ENCODE data around the gene MEGF6. TPM values are rescaled to one million over a fixed set of nuclear protein-coding genes. Genes with fewer than 3 reads are reported as not detected.
A peak's percentile ranks its signal among the peaks of the same experiment; 100 is the strongest.

Gene MEGF6
- total RNA-seq, 3 donors from 2014 or later = 19.3 to 32.1 (median 24.2) TPM

DNA sequence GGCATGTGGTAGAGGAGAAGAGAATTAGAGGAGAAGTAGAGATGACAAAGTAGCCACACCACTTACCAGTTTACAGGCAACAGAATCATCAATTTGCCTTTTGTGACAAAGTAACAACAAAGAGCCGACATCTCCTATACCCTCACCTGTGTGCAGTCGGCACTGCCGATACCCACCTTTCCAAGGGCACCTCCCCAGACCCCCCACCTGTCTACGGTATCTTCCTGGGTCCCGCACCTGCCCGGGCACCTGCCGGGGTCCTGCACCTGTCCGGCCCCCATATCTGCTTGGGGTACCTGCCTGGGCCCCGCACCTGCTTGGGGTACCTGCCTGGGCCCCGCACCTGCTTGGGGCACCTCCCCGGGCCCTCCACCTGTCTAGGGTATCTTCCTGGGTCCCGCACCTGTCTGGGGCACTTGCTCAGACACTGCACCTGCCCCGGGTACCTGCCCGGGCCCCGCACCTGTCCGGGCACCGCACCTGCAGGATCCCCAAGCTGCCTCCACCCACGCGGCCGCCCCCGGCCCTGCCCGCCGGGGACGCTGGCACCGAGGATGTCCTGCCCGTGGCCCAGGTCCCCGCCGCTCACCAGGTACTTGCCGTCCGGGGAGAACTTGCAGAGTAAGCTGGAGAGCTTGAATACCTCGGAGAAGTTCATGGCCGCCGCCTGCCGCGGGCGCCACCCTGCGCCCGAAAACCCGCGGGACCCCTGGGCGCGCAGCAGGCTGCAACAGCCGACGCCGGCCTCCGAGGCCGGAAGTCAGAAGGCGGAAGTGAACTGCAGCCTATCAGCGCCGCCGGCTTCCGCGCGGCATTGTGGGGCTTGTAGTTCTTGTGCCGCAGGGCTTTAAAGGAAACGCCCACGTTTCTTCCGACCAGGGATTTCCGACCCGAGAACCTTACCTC, 38.3 kb upstream of the MEGF6 start, which contains the start of gene WRAP73:
Gene WRAP73, minus strand, starts transcription at position 762 of the 906 bp plus-strand sequence. Its CDS starts 104 bp downstream, at position 658.
- TF ChIP-seq POLR2A (IDR thresholded peaks at IDR 0.05) (peak; percentile 22), POLR2AphosphoS5 (IDR thresholded peaks at IDR 0.05) (peak; percentile 73 to 90 (median 79))
- TF ChIP-seq, protein P1, sequence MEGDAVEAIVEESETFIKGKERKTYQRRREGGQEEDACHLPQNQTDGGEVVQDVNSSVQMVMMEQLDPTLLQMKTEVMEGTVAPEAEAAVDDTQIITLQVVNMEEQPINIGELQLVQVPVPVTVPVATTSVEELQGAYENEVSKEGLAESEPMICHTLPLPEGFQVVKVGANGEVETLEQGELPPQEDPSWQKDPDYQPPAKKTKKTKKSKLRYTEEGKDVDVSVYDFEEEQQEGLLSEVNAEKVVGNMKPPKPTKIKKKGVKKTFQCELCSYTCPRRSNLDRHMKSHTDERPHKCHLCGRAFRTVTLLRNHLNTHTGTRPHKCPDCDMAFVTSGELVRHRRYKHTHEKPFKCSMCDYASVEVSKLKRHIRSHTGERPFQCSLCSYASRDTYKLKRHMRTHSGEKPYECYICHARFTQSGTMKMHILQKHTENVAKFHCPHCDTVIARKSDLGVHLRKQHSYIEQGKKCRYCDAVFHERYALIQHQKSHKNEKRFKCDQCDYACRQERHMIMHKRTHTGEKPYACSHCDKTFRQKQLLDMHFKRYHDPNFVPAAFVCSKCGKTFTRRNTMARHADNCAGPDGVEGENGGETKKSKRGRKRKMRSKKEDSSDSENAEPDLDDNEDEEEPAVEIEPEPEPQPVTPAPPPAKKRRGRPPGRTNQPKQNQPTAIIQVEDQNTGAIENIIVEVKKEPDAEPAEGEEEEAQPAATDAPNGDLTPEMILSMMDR (IDR thresholded peaks at IDR 0.05) = no peak
- H3K9me3 ChIP-seq = no peaks in the 10 kb centered on the region
- H3K36me3 ChIP-seq = no peaks in the 10 kb centered on the region
- H3K27me3 ChIP-seq = peaks cover 22 to 42% of the 10 kb centered on the region in 2 donors
- intact Hi-C loops (cut with DNase I; ENCODE audit: low total_unique reads) = no loop called here
- peak; percentile 80 to 82 for DNase-seq (ENCODE audit: low spot score in 2 of 2)
- H3K4me1 ChIP-seq = peaks cover 6 to 7% of the 10 kb centered on the region in 2 donors
- peak within 1 kb of the TSS; percentile 81 to 96 (median 88) for H3K4me3 ChIP-seq
- no peak within 1 kb of the TSS for H3K27ac ChIP-seq

DNA sequence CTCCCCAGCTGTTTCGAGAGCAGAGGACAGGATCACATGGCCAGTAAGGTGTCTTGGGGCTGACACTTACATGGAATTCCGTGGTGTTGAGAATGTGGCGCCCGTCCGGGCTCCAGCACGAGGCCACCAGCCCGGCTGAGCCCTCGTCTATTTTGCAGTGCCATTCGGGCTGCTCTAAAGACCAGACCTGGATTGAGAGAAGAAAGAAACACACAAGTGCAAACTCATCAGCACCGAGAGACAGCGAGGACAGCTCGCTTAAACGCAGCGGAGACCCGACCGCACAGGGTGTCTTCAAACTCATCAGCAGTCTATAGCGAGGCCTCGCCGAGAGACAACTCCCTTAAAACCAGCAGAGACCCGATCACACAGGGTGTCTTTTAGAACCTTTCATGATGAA, 35.3 kb upstream of the MEGF6 start:
- TF ChIP-seq POLR2AphosphoS5 (IDR thresholded peaks at IDR 0.05) = no peak
- TF ChIP-seq POLR2A (IDR thresholded peaks at IDR 0.05) = no peak
- Histone ChIP-seq H3K27ac (no peak overlapping the region), H3K4me3 (no peak overlapping the region), H3K36me3 (no peaks in the 10 kb centered on the region), H3K27me3 (peaks cover 9 to 13% of the 10 kb centered on the region in 2 donors), H3K9me3 (no peaks in the 10 kb centered on the region), H3K4me1 (peaks cover 4 to 6% of the 10 kb centered on the region in 2 donors)
- intact Hi-C loops (cut with DNase I; ENCODE audit: low total_unique reads) = no loop called here
- DNase-seq (ENCODE audit: low spot score in 2 of 2) = peak in 1 of 2 donors; percentile 28

DNA sequence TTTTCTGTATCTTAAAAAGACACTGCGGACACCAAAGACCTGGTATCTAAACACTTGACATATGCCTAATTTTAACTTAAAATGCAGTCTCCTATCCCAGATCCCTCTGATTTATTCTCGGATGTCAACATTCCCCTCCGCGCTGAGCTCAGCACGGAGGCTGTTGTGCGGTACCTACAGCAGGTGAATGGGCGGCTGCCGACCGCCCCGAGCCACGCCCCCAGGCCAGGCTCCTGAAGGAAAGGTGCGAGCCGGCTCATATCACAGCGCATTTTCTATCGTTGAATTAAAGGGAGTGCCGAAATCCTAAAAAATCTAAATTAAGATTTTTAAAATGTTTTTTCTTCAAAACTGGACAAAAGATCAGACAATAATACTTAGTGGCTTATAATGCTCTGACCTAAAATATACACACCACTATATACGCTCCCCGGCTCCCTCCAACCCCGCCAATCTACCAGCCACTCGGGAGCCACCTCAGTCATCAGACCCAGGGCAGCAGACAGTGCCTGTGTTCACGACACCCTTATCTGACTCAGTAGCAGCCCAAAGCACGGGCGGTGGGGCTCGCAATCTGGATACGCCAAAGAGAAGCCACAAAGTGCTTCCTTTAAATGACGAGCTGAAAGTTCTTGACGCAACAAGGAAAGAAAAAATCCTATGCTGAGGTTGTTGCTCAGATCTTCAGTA, 34.5 kb upstream of the MEGF6 start:
- intact Hi-C loops (cut with DNase I; ENCODE audit: low total_unique reads) = no loop called here
- Histone ChIP-seq H3K9me3 (no peaks in the 10 kb centered on the region), H3K36me3 (no peaks in the 10 kb centered on the region), H3K4me1 (peaks cover 0 to 6% of the 10 kb centered on the region in 2 donors), H3K4me3 (no peak overlapping the region), H3K27me3 (peaks cover 4 to 5% of the 10 kb centered on the region in 2 donors), H3K27ac (no peak overlapping the region)
- peak in 1 of 2 donors; percentile 27 for DNase-seq (ENCODE audit: low spot score in 2 of 2)
- no peak for TF ChIP-seq POLR2A (IDR thresholded peaks at IDR 0.05)
- no peak for TF ChIP-seq POLR2AphosphoS5 (IDR thresholded peaks at IDR 0.05)
- TF ChIP-seq, protein P1 (IDR thresholded peaks at IDR 0.05) = no peak

DNA sequence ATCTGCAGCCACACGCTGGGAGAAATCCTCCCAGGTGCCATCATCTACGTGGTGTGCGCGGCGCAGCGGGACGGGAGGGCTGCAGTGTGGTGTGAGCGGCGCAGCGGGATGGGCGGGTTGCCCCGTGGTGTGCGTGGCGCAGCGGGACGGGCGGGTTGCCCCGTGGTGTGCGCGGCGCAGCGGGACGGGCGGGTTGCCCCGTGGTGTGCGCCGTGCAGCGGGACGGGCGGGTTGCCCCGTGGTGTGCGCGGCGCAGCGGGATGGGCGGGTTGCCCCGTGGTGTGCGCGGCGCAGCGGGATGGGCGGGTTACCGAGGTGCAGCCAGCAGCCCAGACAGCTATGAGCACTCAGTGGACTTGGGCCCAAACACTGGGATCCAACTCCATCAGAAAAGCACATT, 33.9 kb upstream of the MEGF6 start:
- Histone ChIP-seq H3K27me3 (no peaks in the 10 kb centered on the region), H3K4me3 (no peak overlapping the region), H3K9me3 (no peaks in the 10 kb centered on the region), H3K4me1 (peaks cover 0 to 6% of the 10 kb centered on the region in 2 donors), H3K36me3 (no peaks in the 10 kb centered on the region), H3K27ac (no peak overlapping the region)
- DNase-seq (ENCODE audit: low spot score in 2 of 2) = peak in 1 of 2 donors; percentile 19
- TF ChIP-seq POLR2AphosphoS5 (IDR thresholded peaks at IDR 0.05) (no peak), POLR2A (IDR thresholded peaks at IDR 0.05) (no peak)
- TF ChIP-seq, protein P1 (IDR thresholded peaks at IDR 0.05) = no peak
- intact Hi-C loops (cut with DNase I; ENCODE audit: low total_unique reads) = no loop called here

DNA sequence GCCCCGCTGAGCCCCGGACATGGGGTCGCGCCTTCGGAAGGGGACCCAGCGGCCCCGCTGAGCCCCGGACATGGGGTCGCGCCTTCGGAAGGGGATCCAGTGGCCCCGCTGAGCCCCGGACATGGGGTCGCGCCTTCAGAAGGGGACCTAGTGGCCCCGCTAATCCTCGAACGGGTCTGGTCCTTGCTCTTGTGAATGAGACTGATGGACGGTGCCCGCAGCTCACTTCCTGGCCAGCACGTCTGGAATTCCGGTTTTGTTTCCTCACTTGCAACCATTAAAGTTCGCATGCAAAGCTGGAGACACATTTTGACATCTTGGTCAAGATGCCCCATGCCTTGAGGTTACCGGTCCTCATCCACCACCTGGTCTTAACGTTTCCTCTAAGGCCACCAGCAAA, 33.0 kb upstream of the MEGF6 start:
- Histone ChIP-seq H3K27me3 (no peaks in the 10 kb centered on the region), H3K4me3 (no peak overlapping the region), H3K36me3 (no peaks in the 10 kb centered on the region), H3K27ac (no peak overlapping the region), H3K4me1 (peaks cover 0 to 5% of the 10 kb centered on the region in 2 donors), H3K9me3 (no peaks in the 10 kb centered on the region)
- peak in 1 of 2 donors; percentile 34 for DNase-seq (ENCODE audit: low spot score in 2 of 2)
- TF ChIP-seq POLR2AphosphoS5 (IDR thresholded peaks at IDR 0.05) = no peak
- TF ChIP-seq, protein P1 (IDR thresholded peaks at IDR 0.05) = no peak
- TF ChIP-seq POLR2A (IDR thresholded peaks at IDR 0.05) = no peak
- intact Hi-C loops (cut with DNase I; ENCODE audit: low total_unique reads) = no loop called here
